HuH-7 (cell line): ENCODE measurements around the gene KAT6B.

Experiments
- DNase-seq: peaks from one replicate; pipeline ENCODE4 v3.0.0; 2011; ENCODE audit warnings: low spot score

The KAT6B gene

DNA sequence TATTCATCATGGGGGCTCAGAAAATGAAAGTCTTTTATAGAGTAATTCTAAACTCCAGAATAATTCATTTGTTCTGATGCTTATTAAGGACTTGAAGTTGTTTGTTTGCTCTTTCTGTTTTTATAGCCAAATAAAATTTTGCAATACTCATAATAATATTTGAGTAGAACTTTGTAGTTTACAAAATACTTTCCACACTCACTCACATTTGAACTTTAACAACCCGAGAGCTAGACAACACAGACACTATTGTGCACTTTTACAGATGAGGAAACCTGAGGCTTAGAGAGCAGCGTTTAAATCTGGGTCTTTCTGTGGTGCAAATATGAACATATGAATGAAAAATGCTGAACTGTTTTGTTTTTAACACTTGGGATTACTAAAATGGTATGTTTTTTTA, 126.8 kb downstream of the KAT6B start:
- DNase-seq: no peak

GRCh38 chr10:74955796-74956195, 129.4 kb downstream of the KAT6B start:
- DNase-seq: no peak

- no peak for DNase-seq
Observed at GRCh38 chr10:74956555-74957111, 130.2 kb downstream of the KAT6B start.

DNA sequence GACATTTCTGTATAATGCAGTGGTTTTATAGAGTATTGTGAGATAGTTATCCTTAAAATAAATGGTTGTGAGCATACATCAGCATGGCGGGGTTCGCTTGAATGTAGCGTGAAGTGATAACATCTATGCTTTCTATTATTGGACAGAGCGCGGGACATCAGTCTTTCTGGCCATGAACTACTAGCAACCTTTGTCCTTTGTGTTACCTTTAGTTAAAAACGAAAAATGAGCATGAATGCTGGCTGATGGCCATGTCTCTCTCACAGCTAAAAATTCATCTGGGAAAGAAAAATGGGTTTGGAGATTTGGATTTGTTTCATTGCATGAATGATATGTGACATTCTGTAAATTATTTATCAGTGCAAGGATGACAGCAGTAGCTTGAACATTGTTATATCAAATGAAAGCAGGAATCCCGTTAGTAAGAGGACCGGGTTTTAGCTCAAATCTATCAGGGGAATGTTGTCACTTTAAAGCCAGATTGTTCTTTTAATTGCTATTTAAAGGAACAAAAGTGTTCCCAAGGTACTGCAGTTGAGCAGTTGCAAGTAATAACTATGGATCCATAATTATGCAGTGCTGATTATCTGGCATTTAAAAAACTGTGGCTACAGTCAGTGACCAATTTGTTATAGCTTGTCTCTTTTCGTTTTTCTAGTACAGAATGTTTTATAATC, 131.0 kb downstream of the KAT6B start:
- DNase-seq: no peak

GRCh38 chr10:74958316-74958715, 131.9 kb downstream of the KAT6B start:
- DNase-seq: no peak

- DNase-seq: no peak
Observed at GRCh38 chr10:74960670-74961069, 134.3 kb downstream of the KAT6B start.

DNA sequence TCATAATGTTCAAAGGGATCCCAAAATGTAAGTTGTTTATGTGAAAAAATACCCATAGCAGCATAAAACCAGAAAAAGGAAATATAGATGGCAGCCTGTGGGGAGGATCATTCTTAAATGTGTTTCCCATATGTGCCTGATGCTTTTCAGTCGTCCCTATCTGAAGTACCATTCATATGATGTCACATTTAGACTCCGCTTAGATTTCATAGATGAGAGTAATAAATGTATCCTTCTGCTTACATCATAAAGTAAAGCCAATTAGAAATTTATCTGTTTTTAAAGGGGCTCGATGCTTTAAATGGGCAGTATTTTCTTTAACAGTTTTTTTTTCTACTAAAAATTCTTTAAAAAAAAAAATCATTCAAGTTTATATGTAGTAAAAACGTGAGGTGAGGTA, 136.1 kb downstream of the KAT6B start:
- no peak for DNase-seq

- DNase-seq: no peak
Observed at GRCh38 chr10:74963549-74963948, 137.1 kb downstream of the KAT6B start.

DNA sequence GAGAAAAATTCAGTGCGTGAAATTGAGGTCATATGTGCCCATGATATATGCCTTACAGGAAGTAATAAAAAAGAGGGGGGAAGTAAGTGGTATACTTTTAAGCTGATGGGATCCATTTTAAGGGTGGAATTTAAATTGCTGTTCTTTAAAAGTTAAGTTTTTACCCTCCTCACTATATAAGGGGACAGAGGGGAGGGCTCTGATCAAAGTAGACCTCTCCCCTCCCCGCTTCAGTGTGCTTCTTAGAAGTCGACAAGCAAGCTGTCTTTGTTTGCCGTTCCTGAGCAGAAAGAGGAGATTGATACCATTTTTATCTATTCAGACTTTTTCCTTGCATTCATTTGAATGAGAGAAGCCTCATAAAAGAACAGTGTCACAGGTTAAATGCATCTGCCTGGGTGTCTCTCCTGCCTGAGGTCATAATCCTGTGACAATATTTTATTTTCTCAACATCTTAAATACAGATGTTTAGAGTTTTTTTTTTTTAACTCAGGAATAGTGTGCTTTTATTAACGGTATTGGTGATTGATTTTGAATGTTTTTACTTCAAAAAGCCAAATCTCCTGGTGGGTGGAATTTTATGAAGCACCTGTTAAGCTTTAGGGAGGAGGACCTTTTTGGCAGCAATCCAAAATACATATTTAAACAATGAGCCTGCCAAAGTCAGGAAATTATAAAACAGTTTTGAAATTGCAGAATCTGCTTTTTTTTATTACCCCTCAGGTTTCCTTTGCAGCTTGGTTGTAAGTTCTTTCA, 141.7 kb downstream of the KAT6B start:
- no peak for DNase-seq

- DNase-seq: no peak
Observed at GRCh38 chr10:74968667-74969061, 142.3 kb downstream of the KAT6B start.

DNA sequence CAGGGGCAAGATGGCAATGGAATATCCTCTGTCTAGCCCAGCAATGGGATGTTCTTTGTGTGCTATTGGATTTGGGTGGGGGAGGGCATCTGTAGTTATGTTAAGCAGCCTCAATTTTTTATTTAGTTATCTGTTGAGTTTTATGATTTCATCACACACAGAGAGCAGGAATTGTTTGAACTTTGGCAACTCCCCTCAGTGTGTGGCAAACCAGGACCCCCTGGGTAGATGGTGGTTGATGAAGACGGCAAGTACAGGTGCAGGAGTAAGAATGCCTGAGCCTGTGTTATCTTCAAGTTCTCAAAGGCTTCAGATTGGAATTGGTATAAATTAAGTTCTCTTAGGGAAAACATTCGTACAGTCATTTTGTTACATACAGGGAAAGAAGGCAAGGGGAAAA, 142.7 kb downstream of the KAT6B start:
- no peak for DNase-seq

GRCh38 chr10:74969530-74969929, 143.1 kb downstream of the KAT6B start:
- DNase-seq: no peak

- DNase-seq: no peak
Observed at GRCh38 chr10:74973741-74974392, 147.5 kb downstream of the KAT6B start.

DNA sequence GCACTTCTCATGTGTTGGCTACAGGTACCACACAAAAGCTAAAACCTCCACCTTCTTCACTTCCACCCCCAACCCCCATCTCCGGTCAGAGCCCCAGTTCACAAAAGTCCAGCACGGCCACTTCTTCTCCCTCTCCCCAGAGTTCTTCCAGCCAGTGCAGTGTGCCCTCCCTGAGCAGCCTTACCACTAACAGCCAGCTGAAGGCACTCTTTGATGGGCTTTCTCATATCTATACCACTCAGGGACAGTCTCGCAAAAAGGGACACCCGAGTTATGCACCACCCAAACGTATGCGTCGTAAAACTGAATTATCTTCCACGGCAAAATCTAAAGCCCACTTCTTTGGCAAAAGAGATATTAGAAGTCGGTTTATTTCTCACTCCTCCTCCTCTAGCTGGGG, 149.4 kb downstream of the KAT6B start:
- DNase-seq: no peak

GRCh38 chr10:74976565-74976964, 150.2 kb downstream of the KAT6B start:
- peak; percentile 34 for DNase-seq

- DNase-seq: no peak
Observed at GRCh38 chr10:74977072-74977471, 150.7 kb downstream of the KAT6B start.

- DNase-seq: no peak
Observed at GRCh38 chr10:74977913-74978847, 151.8 kb downstream of the KAT6B start.

DNA sequence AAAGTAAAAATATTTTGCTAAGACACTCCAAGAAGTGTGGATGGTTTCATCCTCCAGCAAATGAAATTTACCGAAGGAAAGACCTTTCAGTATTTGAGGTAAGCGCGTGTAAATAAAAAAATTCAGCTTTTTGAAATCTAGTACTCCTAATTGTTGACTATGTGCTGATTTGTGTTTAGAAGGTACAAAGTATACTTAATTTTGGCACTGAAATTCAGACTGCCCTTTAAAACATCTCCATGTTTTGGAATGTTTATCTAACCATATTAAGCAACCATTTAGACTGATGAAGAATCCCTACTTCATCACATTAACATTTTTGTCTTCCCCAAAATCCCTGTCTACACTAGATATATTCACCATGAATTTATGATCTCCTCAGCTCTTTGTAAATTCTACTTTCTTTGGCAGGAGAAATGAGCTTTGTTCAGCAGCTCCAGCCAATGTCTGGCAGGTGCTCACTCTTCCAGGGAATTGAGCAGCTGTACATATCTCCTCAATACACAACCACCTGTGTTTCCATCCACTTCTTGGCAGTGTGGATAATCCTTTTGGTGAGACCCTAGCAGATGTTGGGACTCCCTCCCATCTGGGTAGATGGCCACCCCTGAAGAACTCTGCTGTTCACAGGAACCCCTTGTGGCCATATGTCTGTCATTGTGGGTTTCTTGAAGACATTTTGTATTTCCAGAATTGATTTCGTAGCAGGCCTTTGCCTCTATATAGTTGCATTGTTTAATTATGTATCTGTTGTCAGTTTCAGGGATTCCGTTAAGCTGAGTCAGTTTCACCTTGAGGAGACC, 155.6 kb downstream of the KAT6B start:
- DNase-seq: no peak

GRCh38 chr10:74982634-74982982, 156.2 kb downstream of the KAT6B start:
- DNase-seq: no peak

GRCh38 chr10:74983383-74983782, 157.0 kb downstream of the KAT6B start:
- DNase-seq: no peak
